Ecto neural progenitor cell (in vitro differentiated cells): Measurements from ENCODE around the gene HSPH1.

Experiments
- DNase-seq: peaks from one replicate; pipeline ENCODE4 v3.0.0-alpha.2; 2018; ENCODE audit warnings: low spot score

The HSPH1 gene

DNA sequence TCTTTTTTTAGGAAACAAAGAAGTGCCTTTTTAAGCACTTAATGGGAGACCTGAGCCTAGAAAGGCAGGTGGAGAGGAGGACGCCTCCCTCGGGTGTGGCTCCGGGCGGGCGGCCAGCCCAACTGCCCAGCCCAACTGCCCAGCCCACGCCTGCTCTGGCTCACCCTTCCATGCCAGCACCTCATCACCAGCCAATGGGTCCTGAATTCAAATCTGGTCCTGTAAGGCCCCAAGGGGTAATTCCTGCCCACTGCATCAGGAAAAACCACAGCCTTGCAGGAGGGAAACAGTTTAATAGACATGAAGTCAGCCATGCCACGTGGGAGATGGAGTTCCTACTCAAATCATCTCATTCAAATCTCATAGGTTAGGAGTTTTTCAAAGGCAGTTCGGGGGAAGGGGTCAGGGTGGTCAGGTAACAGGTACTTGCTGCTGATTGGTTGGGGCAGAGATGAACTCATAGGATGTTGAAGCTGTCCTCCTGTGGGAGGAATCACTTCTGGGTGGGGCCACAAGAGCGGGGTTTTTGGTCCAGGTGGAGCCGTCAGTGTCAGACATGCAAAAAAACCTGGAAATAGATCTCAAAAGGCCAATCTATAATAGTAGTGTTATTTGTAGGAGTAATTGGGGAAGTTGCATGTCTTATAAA lies 64.9 kb downstream of the HSPH1 start:
- DNase-seq, result no peak

DNA sequence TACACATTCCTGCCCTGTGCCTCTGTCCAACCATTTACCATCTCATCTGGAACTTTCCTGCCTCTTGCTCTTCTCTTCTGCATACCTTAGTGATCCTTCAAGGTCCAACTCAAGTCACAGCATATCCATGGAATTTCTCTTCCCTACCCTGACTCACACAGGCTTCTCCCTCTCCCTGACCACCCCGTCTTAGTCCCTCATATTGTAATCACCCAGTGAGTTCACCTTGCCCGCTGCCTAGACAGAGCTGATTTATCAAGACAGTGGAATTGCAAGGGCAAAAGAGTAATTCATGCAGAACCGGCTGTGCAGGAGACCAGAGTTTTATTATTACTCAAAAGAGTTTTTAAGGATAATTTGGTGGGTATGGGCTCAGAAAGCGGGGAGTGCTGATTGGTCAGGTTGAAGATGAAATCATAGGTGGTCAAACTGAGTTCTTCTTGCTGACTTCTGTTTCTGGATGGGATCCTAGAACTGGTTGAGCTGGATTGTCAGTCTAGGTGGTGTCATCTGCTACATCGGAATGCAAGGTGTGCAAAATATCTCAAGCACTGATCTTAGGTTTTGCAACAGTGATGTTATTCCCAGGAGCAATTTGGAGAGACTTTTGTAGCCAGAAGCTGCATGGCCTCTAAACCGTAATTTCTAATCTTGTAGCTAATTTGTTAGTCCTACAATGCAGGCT lies 67.2 kb downstream of the HSPH1 start:
- DNase-seq, result no peak

DNA sequence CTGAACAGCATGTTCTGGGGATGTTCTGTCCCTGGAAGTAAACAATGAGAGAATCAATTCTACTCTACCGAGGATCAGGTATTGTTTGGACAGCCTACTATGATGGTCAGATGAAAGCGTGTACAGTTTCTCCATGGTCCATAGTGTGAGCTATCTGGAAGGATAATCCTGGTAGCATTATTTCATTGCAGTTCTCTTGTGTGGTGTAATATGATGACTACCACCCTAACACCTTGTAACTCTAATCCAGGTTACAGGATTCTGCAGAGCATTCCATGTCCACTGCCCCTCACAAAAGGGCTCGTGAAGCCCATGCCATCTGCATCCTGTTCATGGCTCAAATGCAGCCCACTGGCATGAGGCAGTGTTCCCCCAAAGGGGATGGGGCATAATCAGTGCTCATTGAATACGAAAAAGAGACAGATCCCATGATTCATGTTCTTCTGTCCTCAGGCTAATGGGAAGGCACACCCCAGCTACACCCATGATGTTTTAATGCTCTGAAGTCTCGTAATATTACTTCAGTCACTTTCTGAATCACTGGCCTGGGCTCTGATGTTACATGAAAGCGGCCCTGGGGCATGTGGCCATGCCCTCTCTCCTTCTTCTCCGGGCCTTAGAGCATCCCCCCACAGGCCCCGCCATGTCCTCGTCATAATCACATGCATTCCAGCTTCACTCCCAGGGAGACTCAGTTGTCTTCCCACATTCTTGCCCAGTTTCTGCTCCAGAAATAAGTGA lies 68.4 kb downstream of the HSPH1 start:
- no peak for DNase-seq

GRCh38 chr13:31092646-31093045 lies 69.1 kb downstream of the HSPH1 start:
- DNase-seq, result no peak

DNA sequence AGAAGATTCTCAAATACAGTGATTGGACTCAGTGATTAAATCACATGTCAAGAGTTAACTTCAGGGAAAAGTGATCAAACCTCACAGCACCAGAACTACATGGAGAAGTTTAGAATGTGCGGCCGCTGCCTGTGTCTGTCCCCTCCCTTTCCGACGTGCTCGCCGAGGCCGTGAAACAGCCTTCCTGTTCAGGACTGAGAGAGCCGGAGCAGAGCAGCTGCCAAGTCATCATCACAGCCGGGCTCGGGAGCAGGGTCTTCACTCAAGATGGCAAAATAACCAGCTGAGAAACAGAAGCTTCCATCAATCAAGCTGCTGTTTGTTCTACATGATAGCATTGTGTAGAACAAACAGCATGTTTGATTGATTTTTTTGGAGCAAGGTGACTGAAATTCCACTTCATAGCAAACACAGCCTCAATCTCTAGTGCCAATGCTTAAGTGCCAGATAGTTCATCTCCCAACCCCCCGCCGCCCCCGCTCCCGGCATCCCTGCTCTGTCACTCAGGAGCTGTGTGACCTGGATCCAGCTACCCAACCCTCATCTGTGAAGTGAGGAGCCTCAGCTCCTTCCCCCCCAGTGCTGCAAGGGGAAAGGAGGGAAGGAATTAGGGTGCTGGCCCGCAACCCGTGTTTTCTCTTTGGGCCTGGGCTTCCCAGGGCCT lies 70.6 kb downstream of the HSPH1 start:
- no peak for DNase-seq

GRCh38 chr13:31090096-31090495 lies 71.6 kb downstream of the HSPH1 start:
- DNase-seq, result no peak

DNA sequence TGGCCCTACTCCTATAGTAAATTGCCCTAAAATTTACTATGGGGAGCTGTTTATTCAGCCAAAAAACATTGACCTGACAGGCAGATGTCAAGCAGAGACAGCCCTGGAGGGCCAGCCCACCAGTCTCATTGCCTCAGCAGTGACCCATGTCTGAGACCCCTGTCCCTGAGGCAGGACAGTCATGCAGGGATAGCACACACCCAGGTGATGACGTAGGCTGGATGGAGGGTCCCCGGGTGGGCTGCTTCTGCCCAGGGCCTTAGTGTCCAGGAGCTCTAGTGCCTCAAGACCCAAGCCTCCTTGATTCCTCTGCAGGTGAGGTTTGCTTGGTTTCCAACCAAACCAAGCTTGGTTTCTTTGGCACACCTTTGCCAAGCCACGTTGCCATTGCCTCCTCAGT lies 72.1 kb downstream of the HSPH1 start:
- no peak for DNase-seq

DNA sequence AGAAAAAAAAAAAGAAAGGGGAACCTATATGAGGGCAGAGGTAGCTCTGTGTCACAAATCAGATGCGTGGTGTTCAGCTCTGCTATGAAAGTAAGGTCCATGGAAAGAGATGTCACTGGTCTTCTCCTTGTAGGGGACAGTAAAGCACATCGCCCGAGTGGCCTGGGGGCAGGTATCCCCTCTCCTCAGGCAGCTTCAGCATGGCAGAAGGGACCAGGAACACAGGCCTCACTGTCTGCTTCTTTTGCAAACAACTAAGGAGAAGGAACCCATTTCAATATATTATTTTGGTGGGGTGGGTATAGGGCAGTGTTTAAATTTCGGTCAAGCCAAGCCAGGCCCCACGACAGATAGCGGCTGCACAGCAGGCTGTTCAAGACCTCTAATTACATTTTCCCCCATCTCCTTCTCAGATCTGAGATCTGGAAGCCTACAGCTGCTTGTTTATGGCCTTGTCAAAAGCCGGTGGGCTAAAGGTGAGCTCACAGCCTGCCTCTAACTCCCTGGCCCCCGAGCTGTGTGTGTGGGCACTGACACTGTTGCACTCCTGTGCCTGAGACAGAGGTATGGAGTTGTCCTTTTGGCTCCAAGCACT lies 72.8 kb downstream of the HSPH1 start:
- no peak for DNase-seq
